Activated naive CD4-positive, alpha-beta T cell treated with Interleukin-2 at 50 U/mL for 16 hours (primary cell): ENCODE data around the gene GPS1.
A peak's percentile ranks its signal among the peaks of the same experiment; 100 is the strongest.
"Not testable (repeated sequence)": the region's sequence is repeated elsewhere in the genome, so short reads cannot be mapped to it uniquely, and the experiment has no call there.

ENCODE experiments used
- DNase-seq: peaks from one replicate; pipeline ENCODE4 v3.0.0-alpha.2; 2020

GPS1 gene

DNA sequence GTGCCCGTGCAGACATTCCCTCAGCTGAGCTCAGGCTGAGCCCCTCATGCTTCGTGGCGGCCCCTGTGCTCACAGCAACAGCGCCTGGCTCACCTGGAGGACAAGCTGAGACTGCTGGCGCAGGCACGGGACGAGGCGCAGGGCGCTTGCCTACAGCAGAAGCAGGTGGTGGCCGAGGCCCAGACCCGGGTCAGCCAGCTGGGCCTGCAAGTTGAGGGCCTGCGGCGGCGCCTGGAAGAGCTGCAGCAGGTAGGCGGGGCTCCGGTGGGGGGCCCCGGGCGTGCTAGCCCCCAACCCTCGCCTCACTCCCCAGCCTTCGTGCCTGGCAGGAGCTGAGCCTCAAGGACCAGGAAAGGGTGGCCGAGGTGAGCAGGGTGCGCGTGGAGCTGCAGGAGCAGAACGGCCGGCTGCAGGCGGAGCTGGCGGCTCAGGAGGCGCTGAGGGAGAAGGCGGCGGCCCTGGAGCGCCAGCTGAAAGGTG is 21.7 kb upstream of the GPS1 start:
- DNase-seq, result no peak

DNA sequence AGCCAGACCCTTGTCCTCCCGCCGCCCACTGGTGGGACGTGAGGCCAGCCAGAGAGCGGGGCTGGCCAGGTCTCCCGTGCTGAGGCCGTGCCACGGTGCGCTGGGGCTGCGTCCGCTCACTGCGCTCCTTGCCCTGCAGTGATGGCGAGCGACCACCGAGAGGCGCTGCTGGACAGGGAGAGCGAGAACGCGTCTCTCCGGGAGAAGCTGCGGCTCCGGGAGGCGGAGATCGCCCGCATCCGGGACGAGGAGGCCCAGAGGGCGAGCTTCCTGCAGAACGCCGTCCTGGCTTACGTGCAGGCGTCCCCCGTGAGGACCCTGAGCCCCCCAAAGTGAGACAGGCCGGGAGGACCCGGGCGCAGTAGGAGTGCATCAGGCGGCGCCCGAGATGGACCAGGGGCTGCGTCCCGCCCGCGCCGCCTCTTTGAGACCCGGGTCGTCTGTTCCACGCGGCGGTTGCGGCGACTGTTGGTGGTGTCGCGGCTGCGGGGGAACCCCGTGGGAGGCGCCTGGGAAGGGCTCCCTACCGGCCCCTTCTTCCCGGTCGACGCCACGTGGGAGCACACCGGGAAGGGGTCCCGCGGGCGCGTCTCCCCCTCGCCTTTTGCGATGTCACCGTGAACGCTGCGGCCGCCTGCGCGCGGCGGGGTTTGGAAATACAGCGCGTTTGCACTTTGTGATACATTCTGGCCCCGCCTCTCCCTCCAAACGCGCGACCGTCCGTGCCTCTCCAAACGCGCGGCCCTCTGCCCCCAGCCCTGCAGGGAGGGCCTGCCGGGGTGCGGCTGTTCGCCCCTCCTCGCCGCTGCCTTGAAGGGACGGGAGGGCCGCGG is 21.0 kb upstream of the GPS1 start:
- DNase-seq, result peak; percentile 80

GRCh38 chr17:82031303-82031884 is 20.3 kb upstream of the GPS1 start, which contains the start of gene RAC3:
TSS of gene RAC3 (plus strand) at chr17:82031678. CDS start at chr17:82031762, 84 bp downstream.
- no peak for DNase-seq

DNA sequence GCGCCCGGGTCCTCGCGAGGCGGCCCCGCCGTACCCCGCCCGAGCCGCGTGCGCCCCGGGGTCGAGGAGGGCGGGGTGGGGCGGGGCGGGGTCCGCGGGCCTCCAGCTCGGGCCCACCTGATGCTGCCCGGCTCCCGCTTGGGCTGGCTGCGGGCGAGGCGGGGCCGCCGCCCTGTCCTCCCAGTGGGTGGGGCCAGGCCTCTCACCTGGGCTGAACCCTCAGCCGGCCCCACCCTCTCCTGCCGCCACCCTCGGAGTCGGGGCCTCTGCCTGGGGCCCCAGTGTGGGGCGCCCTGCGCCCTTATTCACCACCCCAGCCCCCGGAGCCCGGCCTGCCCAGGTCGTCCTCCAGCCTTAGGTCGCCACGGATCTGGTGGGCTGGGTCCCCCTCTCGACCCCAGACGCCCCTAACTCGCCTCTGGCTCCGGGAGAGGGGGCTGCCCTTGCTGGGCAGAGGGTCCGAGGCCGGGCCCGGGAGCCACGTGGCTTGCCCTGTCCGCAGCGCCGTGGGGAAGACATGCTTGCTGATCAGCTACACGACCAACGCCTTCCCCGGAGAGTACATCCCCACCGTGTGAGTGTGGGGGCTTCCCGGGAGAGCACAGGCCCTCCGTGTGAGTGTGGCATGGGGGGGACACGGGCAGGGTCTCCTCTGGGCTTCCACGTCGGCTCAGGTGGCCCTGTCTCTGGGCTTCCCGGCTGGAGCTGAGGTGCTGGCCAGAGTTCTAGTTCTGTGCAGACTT is 19.6 kb upstream of the GPS1 start:
- peak; percentile 37 for DNase-seq

GRCh38 chr17:82033359-82034085 is 18.2 kb upstream of the GPS1 start:
- DNase-seq, result no peak

- DNase-seq, result no peak
Measured at GRCh38 chr17:82034371-82035011, 17.2 kb upstream of the GPS1 start.

- DNase-seq, result no peak
Measured at GRCh38 chr17:82035488-82035887, 16.2 kb upstream of the GPS1 start.

DNA sequence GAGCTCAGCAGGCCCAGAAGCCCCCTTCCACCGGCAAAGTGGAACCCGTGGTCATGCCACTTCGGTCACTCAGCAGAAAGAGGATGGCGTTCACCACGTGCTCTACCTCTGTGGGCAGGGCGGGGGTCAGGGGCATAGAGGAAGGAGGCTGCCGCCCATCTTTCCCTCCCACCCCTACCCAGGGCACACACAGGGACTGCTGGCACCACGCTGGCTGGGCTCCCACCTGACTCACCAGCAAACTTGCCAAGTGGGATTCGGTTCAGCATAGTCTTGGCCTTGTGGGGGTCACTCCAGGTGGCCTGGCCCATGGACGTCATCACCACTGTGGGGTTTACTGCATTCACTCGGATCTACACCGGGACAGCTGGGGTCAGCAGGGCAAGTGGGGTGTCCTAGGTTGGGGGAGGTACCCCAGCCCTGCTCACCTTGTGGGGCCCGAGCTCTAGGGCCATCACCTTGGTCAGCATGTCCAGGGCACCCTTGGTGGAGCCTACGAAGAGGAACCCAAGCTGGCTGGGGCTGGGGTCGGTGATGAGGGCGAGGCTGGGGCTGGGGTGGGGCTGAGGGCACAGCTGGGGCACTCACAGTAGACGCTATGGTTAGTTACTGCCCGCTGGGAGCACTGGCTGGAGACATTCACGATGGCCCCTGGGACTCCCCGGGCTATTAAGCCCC is 15.6 kb upstream of the GPS1 start:
- DNase-seq, result no peak

DNA sequence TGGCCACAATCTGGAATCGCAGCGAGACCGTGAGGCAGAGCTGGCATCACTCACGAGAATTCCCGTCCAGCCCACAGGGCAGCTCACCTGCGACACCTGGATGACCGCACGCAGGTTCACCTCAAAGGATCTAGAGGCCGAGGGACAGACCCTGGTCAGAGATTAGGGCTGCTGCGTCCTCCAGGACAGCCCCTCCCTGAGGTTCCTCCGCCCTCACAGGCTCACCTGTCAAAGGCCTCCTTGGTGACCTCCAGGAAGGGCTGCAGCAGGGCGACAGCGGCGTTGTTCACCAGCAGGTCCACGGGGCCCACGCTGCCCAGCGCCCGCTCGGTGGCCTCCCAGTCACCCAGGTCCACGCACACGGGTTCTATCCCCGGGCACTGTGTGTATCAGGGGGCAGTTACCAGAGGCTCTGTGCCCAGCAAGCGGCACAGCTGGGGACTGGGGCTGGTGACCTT is 15.0 kb upstream of the GPS1 start:
- no peak for DNase-seq

DNA sequence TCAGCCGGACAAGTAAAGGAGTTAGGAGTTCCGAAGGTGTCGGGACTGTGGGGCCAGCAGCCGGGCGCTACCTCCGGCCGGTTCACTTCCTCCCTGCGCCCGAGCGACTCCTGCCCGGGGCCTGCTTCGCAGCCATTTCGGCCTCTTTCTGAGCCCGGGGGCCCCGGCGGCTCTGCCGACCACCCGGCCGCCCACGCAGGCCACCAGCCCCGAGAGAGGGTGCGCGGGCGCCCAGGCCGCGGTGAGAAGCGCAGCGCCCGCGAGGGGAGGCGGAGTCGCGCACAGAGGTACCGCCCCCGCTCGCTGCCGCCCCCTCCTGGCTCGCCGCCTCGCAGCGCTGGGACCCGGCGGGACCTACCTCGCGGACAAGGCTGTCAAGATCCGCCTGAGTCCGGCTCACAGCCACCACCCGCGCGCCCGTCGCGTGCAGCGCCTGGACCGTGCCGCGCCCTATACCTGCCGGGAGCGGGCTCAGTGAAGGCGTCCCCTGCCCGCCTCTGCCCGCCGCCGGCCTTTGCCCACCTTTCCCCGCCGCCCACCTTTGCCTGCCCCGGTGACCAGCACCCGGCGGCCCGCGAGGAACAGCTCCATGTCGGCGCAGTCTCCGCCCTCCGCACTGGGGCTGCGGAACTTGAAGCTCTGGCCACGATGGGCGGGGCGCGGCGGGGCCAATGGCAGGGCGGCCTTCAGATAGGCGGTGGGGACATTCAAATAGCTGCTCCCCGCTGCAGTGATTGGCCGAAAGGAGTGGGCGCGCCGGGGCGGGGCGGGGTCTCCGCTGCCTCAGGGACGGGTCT is 14.4 kb upstream of the GPS1 start, which contains the start of gene DCXR:
DCXR (minus strand) TSS at position 606 of the 797 bp plus-strand sequence; CDS start at position 591, 15 bp downstream.
- DNase-seq, result peak; percentile 96

DNA sequence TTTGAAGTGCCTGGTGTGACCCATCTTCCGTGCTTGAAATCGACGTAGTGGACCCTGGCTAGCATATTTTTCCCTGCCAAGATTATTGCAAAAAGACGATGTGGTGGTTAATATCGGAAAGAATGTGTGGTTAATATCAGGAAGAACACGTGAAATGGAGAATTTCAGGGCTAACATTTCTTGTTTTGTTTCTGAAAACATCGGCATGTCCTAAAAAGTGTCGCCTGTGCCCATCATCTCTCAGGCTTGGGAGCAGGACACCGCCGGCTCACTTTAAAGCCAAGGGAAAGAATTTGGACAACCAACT is 13.9 kb upstream of the GPS1 start:
- DNase-seq, result no peak

GRCh38 chr17:82038796-82039409 is 12.8 kb upstream of the GPS1 start:
- DNase-seq, result not testable (repeated sequence)

- DNase-seq, result no peak
Measured at GRCh38 chr17:82039695-82040299, 11.9 kb upstream of the GPS1 start.

- DNase-seq, result no peak
Measured at GRCh38 chr17:82041144-82041814, 10.4 kb upstream of the GPS1 start.

DNA sequence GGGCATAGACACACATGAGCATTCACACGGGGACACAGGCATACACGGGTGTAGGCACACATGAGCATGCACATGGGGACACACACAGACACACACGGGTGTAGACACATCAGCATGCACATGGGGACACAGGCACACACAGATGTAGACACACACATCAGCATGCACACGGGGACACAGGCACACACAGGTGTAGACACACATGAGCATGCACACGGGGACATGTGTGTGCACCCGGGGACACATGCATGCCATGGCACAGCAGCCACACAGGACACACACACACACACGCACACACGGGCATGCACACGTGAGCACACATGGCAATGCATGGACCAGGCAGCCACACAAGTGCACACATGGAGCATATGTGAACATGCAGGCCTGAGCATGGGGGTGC is 9.0 kb upstream of the GPS1 start:
- DNase-seq, result no peak

GRCh38 chr17:82043507-82043906 is 8.2 kb upstream of the GPS1 start:
- no peak for DNase-seq

DNA sequence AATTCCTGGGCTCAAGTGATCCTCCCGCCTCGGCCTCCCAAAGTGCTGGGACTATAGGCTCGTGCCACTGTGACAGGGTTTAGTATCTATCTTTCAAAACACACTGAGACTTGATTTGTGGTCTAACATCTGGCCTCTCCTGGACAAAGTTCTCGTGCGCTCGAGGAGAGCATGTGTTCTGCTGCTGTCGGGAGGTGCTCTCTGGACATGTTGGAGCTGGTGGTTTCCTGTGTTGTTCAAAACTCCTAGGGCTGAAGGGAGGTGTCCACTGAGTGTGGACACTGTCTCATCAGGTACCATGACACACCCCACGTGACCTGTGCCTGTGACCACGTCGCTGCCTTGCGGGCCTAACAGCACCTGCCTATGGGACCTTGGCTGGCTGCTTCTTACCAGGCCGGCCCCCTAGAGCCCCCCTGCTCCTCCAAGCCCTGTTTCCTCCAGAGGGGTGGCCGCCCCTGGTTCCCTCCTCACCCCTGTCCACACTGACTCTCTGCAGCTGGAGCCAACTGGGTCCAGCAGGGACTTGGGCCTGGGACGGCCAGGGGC is 5.7 kb upstream of the GPS1 start:
- no peak for DNase-seq

DNA sequence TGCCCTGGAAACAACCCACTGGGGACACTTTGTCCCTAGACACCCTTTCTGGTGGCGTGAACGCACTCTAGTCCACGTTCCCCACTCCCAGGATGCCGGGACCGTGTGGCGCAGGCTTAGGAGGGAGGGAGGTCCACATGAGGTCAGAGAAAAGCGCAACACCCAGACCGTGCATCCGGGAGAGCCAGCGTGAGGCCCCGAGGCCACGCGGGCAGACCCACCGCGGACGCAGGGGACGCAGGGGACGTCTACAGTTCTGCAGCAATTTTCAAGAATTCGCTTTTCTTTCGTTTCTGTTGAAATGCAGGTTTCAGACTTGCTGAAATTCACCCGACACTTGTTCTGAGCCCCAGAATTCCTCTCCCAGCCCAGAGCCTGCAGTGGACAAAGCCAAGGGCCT is 4.8 kb upstream of the GPS1 start:
- no peak for DNase-seq

DNA sequence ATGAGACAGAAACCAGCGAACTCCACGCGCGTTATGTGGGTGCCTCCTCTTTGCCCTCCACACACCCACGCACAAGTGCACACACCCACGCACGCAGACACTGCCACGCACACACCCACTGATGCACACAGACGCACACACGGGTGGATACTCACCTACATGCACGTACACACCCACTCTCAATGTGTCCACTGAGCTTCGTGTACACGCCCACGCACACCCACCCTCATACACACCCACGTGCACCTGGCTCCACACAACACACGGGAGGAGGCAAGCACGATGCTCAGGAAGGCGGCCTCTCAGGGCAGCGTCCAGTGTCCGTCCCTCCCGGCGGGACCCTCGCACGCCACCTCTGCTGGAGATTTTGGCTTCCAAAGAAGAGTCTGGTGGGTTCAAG is 4.3 kb upstream of the GPS1 start:
- DNase-seq, result no peak
